HUES6 (cell line): ENCODE data around the gene PREB.

ENCODE experiments used
- H3K27ac ChIP-seq: 2 replicates; pipeline ENCODE4 v1.7.0; 2013; ENCODE audit warnings: low read depth, mild to moderate bottlenecking, low read length, inconsistent platforms
- H3K27me3 ChIP-seq: 2 replicates; pipeline ENCODE4 v1.6.1; 2013; ENCODE audit warnings: low read length; ENCODE audit not compliant: control insufficient read depth, insufficient read depth
- H3K36me3 ChIP-seq: 2 replicates; pipeline ENCODE4 v1.6.1; 2013; ENCODE audit warnings: low read length; ENCODE audit not compliant: control insufficient read depth, insufficient read depth
- H3K4me1 ChIP-seq: 2 replicates; pipeline ENCODE4 v1.6.1; 2013; ENCODE audit warnings: low read length; ENCODE audit not compliant: control insufficient read depth, insufficient read depth
- H3K4me3 ChIP-seq: 2 replicates; pipeline ENCODE4 v1.5.1; 2013; ENCODE audit warnings: low read depth, low read length
- H3K9ac ChIP-seq: one replicate; pipeline ENCODE4 v1.6.1; 2013; ENCODE audit warnings: mild to moderate bottlenecking, low read length
- H3K9me3 ChIP-seq: 2 replicates; pipeline ENCODE4 v1.6.1; 2013; ENCODE audit warnings: low read depth, low read length; ENCODE audit not compliant: control insufficient read depth, insufficient read depth

PREB gene

GRCh38 chr2:27108221-27108620 is 26.2 kb downstream of the PREB start:
- Histone ChIP-seq H3K36me3 (no peaks in the 10 kb centered on the region), H3K27me3 (no peaks in the 10 kb centered on the region), H3K9me3 (no peaks in the 10 kb centered on the region), H3K9ac (no peak overlapping the region), H3K27ac (no peak overlapping the region), H3K4me3 (no peak overlapping the region), H3K4me1 (no peaks in the 10 kb centered on the region)

DNA sequence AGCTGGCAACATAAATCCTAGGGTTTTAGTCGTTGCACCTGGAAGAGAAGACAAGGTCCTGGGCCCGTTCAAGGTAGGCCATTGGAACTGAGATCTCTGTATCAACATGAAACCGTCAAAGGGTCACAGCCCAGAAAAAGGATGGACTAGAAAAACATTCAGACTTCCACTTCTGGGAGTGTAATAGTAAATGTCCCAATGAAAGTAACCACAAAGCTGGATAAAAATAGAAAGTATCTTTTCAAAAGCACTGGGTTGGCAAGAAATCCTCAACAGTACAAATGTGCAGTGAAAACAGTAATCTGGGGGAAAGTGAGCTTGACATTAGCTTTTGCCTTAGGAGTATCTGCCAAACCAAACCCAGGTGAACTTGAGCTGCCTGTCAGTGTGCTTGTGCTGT is 28.5 kb downstream of the PREB start:
- H3K27ac ChIP-seq, result no peak overlapping the region
- H3K9me3 ChIP-seq, result no peaks in the 10 kb centered on the region
- H3K4me1 ChIP-seq, result no peaks in the 10 kb centered on the region
- H3K27me3 ChIP-seq, result no peaks in the 10 kb centered on the region
- no peaks in the 10 kb centered on the region for H3K36me3 ChIP-seq
- H3K9ac ChIP-seq, result no peak overlapping the region
- no peak overlapping the region for H3K4me3 ChIP-seq

GRCh38 chr2:27102329-27102728 is 32.1 kb downstream of the PREB start:
- Histone ChIP-seq H3K9ac (no peak overlapping the region), H3K27me3 (no peaks in the 10 kb centered on the region), H3K9me3 (no peaks in the 10 kb centered on the region), H3K4me3 (no peak overlapping the region), H3K4me1 (no peaks in the 10 kb centered on the region), H3K27ac (no peak overlapping the region), H3K36me3 (no peaks in the 10 kb centered on the region)

GRCh38 chr2:27100036-27100435 is 34.4 kb downstream of the PREB start:
- Histone ChIP-seq H3K9ac (no peak overlapping the region), H3K4me3 (no peak overlapping the region), H3K27ac (no peak overlapping the region), H3K36me3 (no peaks in the 10 kb centered on the region), H3K4me1 (peaks cover 7% of the 10 kb centered on the region), H3K9me3 (no peaks in the 10 kb centered on the region), H3K27me3 (no peaks in the 10 kb centered on the region)

DNA sequence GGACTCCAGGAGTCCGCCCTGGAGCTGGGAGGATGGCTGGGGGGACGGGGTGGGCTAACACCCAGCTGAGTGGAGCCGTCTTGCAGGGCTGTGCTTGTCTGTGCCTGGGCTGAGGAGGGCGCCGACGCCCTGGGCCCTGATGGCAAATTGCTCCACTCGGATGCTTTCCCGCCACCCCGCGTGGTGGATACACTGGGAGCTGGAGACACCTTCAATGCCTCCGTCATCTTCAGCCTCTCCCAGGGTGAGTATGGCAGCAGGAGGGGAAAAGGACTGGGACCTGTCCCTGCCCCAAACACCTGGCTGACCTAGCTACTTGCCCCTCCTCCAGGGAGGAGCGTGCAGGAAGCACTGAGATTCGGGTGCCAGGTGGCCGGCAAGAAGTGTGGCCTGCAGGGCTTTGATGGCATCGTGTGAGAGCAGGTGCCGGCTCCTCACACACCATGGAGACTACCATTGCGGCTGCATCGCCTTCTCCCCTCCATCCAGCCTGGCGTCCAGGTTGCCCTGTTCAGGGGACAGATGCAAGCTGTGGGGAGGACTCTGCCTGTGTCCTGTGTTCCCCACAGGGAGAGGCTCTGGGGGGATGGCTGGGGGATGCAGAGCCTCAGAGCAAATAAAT is 35.0 kb downstream of the PREB start:
- Histone ChIP-seq H3K9ac (no peak overlapping the region), H3K9me3 (no peaks in the 10 kb centered on the region), H3K4me1 (peaks cover 7% of the 10 kb centered on the region), H3K36me3 (no peaks in the 10 kb centered on the region), H3K27me3 (no peaks in the 10 kb centered on the region), H3K4me3 (no peak overlapping the region), H3K27ac (no peak overlapping the region)

- H3K27me3 ChIP-seq, result no peaks in the 10 kb centered on the region
- no peak overlapping the region for H3K27ac ChIP-seq
- H3K9me3 ChIP-seq, result no peaks in the 10 kb centered on the region
- H3K4me1 ChIP-seq, result peaks cover 7% of the 10 kb centered on the region
- no peak overlapping the region for H3K4me3 ChIP-seq
- no peak overlapping the region for H3K9ac ChIP-seq
- no peaks in the 10 kb centered on the region for H3K36me3 ChIP-seq
Measured at GRCh38 chr2:27097341-27097740, 37.1 kb downstream of the PREB start.

- Histone ChIP-seq H3K36me3 (no peaks in the 10 kb centered on the region), H3K4me3 (no peak overlapping the region), H3K27me3 (no peaks in the 10 kb centered on the region), H3K9me3 (no peaks in the 10 kb centered on the region), H3K9ac (no peak overlapping the region), H3K27ac (no peak overlapping the region), H3K4me1 (peaks cover 7% of the 10 kb centered on the region)
Measured at GRCh38 chr2:27096748-27097297, 37.6 kb downstream of the PREB start.

- Histone ChIP-seq H3K27me3 (no peaks in the 10 kb centered on the region), H3K9ac (no peak overlapping the region), H3K4me3 (peak overlapping the region; percentile 48), H3K36me3 (no peaks in the 10 kb centered on the region), H3K4me1 (peaks cover 7% of the 10 kb centered on the region), H3K27ac (no peak overlapping the region), H3K9me3 (no peaks in the 10 kb centered on the region)
Measured at GRCh38 chr2:27095745-27096651, 38.4 kb downstream of the PREB start.

- Histone ChIP-seq H3K4me3 (no peak overlapping the region), H3K27me3 (no peaks in the 10 kb centered on the region), H3K27ac (no peak overlapping the region), H3K4me1 (peaks cover 7% of the 10 kb centered on the region), H3K36me3 (no peaks in the 10 kb centered on the region), H3K9me3 (no peaks in the 10 kb centered on the region), H3K9ac (no peak overlapping the region)
Measured at GRCh38 chr2:27095427-27095744, 39.0 kb downstream of the PREB start.

GRCh38 chr2:27094353-27094984 is 40.0 kb downstream of the PREB start:
- Histone ChIP-seq H3K9me3 (no peaks in the 10 kb centered on the region), H3K36me3 (no peaks in the 10 kb centered on the region), H3K4me1 (peaks cover 7% of the 10 kb centered on the region), H3K27me3 (no peaks in the 10 kb centered on the region), H3K4me3 (no peak overlapping the region), H3K27ac (no peak overlapping the region), H3K9ac (no peak overlapping the region)
